Measurements from ENCODE around the gene STPG1.

Gene STPG1

GRCh38 chr1:24427545-24427862 lies 13.9 kb upstream of the STPG1 start:
- intact Hi-C loops (cut with DNase I): no loop called here
- no peak for DNase-seq

- no peak for DNase-seq
- intact Hi-C loops (cut with DNase I): no loop called here
Measured at GRCh38 chr1:24426744-24427544, 13.4 kb upstream of the STPG1 start.

GRCh38 chr1:24425922-24426321 lies 12.3 kb upstream of the STPG1 start:
- intact Hi-C loops (cut with DNase I): no loop called here
- DNase-seq: no peak

- DNase-seq: no peak
- intact Hi-C loops (cut with DNase I): no loop called here
Measured at GRCh38 chr1:24425441-24425840, 11.9 kb upstream of the STPG1 start.

- no peak for DNase-seq
- intact Hi-C loops (cut with DNase I): no loop called here
Measured at GRCh38 chr1:24424990-24425389, 11.4 kb upstream of the STPG1 start.

GRCh38 chr1:24424207-24424606 lies 10.6 kb upstream of the STPG1 start:
- DNase-seq: no peak
- intact Hi-C loops (cut with DNase I): no loop called here

- intact Hi-C loops (cut with DNase I): no loop called here
- DNase-seq: no peak
Measured at GRCh38 chr1:24421502-24421901, 7.9 kb upstream of the STPG1 start.

- no peak for DNase-seq
- intact Hi-C loops (cut with DNase I): no loop called here
Measured at GRCh38 chr1:24420547-24420946, 7.0 kb upstream of the STPG1 start.

GRCh38 chr1:24418898-24419628 lies 5.5 kb upstream of the STPG1 start:
- peak in 5 of 10 donors; percentile 47 to 89 (median 55) for DNase-seq
- intact Hi-C loops (cut with DNase I): loop anchor here (5.0 to 10.0 kb wide), 2 partner anchors 86 to 223 kb away; partner anchors contain the start of genes RCAN3 and SRRM1

GRCh38 chr1:24417681-24418080 lies 4.1 kb upstream of the STPG1 start:
- DNase-seq: no peak
- intact Hi-C loops (cut with DNase I): loop anchor here (5.0 to 10.0 kb wide), 2 partner anchors 87 to 225 kb away; partner anchors contain the start of genes RCAN3 and SRRM1

GRCh38 chr1:24416666-24417391 lies 3.2 kb upstream of the STPG1 start:
- intact Hi-C loops (cut with DNase I): loop anchor here (5.0 to 10.0 kb wide), 2 partner anchors 88 to 225 kb away; partner anchors contain the start of genes RCAN3 and SRRM1

GRCh38 chr1:24415910-24416665 lies 2.5 kb upstream of the STPG1 start:
- intact Hi-C loops (cut with DNase I): loop anchor here (5.0 to 10.0 kb wide), 2 partner anchors 89 to 226 kb away; partner anchors contain the start of genes RCAN3 and SRRM1

More at GRCh38 chr1:24416666-24417391, 3.2 kb upstream of the STPG1 start:
- peak in 1 of 10 donors; percentile 49 for DNase-seq

GRCh38 chr1:24415334-24415909 lies 1.8 kb upstream of the STPG1 start, which contains the start of gene NIPAL3:
TSS of gene NIPAL3 (plus strand) at chr1:24415802. CDS start at chr1:24419548, 3,746 bp downstream.
- DNase-seq: peak; percentile 94 to 99 (median 97)
- intact Hi-C loops (cut with DNase I): loop anchor here (5.0 to 10.0 kb wide), 2 partner anchors 89 to 227 kb away; partner anchors contain the start of genes RCAN3 and SRRM1

More at GRCh38 chr1:24415910-24416665, 2.5 kb upstream of the STPG1 start:
- DNase-seq: peak in 2 of 10 donors; percentile 25 to 87

GRCh38 chr1:24414775-24415333 lies 1.3 kb upstream of the STPG1 start:
- intact Hi-C loops (cut with DNase I): loop anchor here (5.0 to 10.0 kb wide), 2 partner anchors 90 to 227 kb away; partner anchors contain the start of genes RCAN3 and SRRM1
- peak in 1 of 10 donors; percentile 70 for DNase-seq

GRCh38 chr1:24412408-24412807 lies 1.2 kb downstream of the STPG1 start:
- intact Hi-C loops (cut with DNase I): loop anchor here (10.0 kb wide), 1 partner anchor 92 kb away; the partner anchor contains the start of gene RCAN3
- no peak for DNase-seq

GRCh38 chr1:24411963-24412362 lies 1.6 kb downstream of the STPG1 start:
- intact Hi-C loops (cut with DNase I): loop anchor here (10.0 kb wide), 1 partner anchor 93 kb away; the partner anchor contains the start of gene RCAN3
- no peak for DNase-seq

- intact Hi-C loops (cut with DNase I): loop anchor here (10.0 kb wide), 1 partner anchor 94 kb away; the partner anchor contains the start of gene RCAN3
Measured at GRCh38 chr1:24410750-24411149, 2.8 kb downstream of the STPG1 start.

GRCh38 chr1:24409535-24409934 lies 4.0 kb downstream of the STPG1 start:
- intact Hi-C loops (cut with DNase I): no loop called here
- DNase-seq: no peak

More at GRCh38 chr1:24410750-24411149, 2.8 kb downstream of the STPG1 start:
- no peak for DNase-seq

GRCh38 chr1:24406788-24407187 lies 6.8 kb downstream of the STPG1 start:
- intact Hi-C loops (cut with DNase I): no loop called here
- no peak for DNase-seq

Measured in posterior cingulate gyrus (tissue), 11 donors.